ENCODE measurements around the gene TBX1.

The TBX1 gene

DNA sequence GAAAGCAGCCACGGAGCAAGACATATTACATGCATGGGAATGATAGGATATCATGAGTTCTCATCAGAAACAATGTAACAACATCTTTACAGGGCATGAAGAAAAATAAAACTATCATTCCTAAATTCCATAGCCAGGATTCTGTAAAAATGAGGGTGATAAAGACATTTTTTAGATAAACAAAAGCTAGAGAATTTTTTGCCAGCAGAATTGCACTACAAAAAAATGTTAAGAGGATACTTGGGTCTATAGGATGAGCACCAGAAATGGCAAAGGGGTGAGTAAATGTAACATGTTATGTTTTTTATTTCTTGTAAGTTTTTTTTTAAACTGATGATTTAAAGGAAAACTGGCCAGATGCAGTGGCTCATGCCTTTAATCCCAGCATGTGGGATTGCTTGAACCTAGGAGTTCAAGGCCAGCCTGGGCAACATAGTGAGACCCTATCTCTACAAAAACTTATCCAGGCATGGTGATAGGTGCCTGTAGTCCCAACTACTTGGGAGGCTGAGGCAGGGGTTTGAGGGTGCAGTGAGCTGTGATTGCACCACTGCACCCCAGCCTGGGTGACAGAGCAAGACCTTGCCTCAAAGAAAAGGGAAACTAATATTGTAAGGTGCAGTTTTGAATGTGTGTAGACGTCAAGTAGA, 33.2 kb downstream of the TBX1 start:
- DNase-seq (ENCODE audit: low spot score), result no peak
- in situ Hi-C loops (cut with MboI; ENCODE audit: low pct_unique_long_range_greater_than_20kb, low sequenced_read_pairs, unreplicated experiment), result no loop called here
- TF ChIP-seq, protein P1, sequence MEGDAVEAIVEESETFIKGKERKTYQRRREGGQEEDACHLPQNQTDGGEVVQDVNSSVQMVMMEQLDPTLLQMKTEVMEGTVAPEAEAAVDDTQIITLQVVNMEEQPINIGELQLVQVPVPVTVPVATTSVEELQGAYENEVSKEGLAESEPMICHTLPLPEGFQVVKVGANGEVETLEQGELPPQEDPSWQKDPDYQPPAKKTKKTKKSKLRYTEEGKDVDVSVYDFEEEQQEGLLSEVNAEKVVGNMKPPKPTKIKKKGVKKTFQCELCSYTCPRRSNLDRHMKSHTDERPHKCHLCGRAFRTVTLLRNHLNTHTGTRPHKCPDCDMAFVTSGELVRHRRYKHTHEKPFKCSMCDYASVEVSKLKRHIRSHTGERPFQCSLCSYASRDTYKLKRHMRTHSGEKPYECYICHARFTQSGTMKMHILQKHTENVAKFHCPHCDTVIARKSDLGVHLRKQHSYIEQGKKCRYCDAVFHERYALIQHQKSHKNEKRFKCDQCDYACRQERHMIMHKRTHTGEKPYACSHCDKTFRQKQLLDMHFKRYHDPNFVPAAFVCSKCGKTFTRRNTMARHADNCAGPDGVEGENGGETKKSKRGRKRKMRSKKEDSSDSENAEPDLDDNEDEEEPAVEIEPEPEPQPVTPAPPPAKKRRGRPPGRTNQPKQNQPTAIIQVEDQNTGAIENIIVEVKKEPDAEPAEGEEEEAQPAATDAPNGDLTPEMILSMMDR (IDR thresholded peaks at IDR 0.05; ENCODE audit: extremely low read depth, insufficient read depth, missing control alignments), result no peak

DNA sequence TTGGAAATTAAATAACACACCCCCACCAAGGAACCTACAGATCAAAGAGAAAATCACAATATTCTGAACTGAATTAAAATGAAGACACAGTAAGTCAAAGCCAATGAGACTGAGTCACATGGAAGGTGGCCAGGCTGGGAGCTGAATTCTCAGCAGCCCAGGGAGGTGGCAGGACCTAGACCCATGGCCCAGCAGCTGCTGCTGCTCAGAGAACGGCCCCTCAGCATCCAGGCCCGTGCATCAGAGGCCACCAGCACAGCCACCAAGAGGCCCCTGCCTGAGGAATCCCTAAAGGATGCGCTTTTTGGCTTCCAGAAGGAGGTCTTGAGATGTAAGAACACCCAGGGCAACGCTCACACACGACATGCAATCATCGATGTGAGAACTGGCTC, 35.0 kb downstream of the TBX1 start:
- in situ Hi-C loops (cut with MboI; ENCODE audit: low pct_unique_long_range_greater_than_20kb, low sequenced_read_pairs, unreplicated experiment), result no loop called here
- DNase-seq (ENCODE audit: low spot score), result no peak
- TF ChIP-seq, protein P1 (IDR thresholded peaks at IDR 0.05; ENCODE audit: extremely low read depth, insufficient read depth, missing control alignments), result no peak

DNA sequence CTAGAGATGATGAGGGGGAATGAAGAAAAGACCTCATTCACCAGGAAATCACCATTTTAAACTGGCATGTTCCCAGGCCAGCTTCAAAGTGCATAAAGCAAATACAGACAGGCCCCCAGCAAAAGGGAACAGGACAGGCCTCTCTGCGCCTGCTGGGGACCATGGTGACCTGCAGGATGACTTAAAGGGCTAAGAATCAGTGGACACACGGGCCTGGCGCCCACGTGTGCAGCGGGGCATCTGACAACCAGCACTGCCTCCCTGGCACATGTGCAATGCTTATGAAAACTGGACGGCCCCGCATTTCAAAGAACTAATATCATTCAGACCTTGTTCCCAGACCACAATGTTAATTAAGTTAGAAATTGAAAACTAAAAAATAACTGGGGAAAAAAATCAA, 35.6 kb downstream of the TBX1 start:
- in situ Hi-C loops (cut with MboI; ENCODE audit: low pct_unique_long_range_greater_than_20kb, low sequenced_read_pairs, unreplicated experiment), result no loop called here
- TF ChIP-seq, protein P1 (IDR thresholded peaks at IDR 0.05; ENCODE audit: extremely low read depth, insufficient read depth, missing control alignments), result no peak
- DNase-seq (ENCODE audit: low spot score), result no peak

DNA sequence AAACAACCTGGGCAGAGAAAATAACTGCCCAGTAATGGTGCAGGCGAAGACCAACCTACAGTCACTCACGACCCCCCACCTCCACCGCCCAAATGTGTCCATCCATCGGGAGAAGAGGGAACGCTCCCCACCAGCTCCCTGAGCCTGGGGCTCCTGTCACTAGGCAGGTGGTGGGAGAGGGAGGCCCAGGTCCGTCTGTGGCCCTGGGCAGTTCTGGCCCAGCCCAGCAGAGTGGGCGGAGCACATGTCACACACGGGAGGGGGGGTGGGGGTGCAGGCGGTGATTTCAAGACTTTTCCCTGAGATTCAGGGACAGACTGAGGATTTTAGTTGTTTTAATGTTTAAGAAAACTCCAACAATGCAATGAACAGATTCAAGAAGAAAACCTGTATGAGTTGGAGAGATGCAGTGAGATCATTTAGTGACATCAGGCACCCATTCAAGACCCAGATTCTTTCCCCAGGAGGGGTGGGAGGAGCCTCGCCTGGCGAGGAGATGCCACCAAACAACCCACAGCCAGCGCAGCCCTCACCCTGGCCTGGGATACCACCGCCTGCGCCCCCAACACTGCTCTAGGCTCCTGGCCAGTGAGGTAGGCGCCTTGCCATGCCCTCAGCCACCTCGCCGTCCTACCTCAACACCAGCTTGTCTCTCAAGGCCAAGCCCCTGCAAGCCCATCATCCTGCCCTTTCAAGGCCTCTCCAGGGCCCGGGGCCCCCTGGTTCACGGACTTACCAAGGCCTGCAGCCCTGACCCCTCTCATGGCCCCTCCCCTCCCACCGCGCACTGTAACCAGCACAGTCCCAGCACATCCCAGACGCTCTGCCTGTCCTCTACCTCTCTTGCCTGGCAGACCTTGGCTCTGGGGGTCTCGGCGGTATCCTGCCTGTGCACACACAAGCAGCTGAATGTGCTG, 36.8 kb downstream of the TBX1 start:
- in situ Hi-C loops (cut with MboI; ENCODE audit: low pct_unique_long_range_greater_than_20kb, low sequenced_read_pairs, unreplicated experiment), result no loop called here
- DNase-seq (ENCODE audit: low spot score), result no peak
- TF ChIP-seq, protein P1 (IDR thresholded peaks at IDR 0.05; ENCODE audit: extremely low read depth, insufficient read depth, missing control alignments), result no peak

DNA sequence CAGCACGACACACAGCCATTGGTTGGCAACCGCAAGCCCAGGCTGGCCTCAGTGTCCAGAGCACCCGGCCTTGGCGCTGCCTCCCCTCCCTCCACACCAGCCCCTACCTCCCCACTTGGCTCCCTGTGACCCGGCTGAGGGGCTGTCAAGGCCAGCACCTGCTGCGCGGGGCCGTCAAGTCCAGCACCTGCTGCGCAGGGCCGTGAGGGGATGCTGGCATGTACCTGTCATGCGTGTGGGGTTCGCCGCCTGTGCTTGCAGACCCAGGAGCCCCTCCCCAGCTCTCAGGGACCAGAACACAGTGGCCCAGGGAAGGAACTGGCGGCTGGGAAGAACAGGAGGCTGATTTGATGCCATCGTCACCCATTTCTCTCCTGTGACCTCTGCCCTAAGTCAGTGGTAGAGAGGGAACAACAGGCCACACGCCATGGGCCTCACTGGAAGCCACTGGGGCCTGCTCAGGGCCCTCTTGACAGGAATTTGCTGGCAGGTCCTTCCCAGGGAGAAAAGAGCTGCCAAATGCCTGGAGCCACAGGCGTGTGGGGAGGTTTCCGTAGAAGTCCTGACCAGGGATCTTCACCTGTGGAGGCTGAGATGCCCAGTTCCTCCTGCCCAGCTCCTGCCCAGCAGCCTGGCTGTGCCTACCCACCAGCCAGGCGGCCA, 37.6 kb downstream of the TBX1 start:
- DNase-seq (ENCODE audit: low spot score), result no peak
- in situ Hi-C loops (cut with MboI; ENCODE audit: low pct_unique_long_range_greater_than_20kb, low sequenced_read_pairs, unreplicated experiment), result no loop called here
- TF ChIP-seq, protein P1 (IDR thresholded peaks at IDR 0.05; ENCODE audit: extremely low read depth, insufficient read depth, missing control alignments), result no peak

DNA sequence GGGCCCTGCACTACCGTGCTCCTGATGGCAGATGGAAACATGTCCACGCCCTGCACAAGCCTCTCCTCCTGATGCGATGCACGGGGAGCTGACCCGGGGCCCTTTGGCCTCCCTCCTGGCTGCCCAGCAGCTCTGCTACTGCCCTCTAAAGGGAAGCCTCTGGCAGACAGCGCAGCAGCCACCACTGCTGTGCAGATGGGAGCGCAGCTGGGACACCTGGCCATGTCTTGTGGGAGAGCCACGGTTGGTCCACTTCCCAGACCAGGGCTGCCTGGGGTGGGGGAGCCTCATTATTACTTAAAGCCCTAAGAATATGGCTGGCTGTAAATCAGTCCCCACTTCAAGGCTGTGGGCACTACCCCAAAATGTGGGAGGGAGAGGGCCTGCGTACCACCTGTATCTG, 38.3 kb downstream of the TBX1 start:
- TF ChIP-seq, protein P1 (IDR thresholded peaks at IDR 0.05; ENCODE audit: extremely low read depth, insufficient read depth, missing control alignments), result no peak
- DNase-seq (ENCODE audit: low spot score), result no peak
- in situ Hi-C loops (cut with MboI; ENCODE audit: low pct_unique_long_range_greater_than_20kb, low sequenced_read_pairs, unreplicated experiment), result no loop called here

Data from GM13977 (cell line).